NCI-H1092 treated with DMSO at 0.1 percent for 48 hours (cell line): Measurements from ENCODE around the gene TTLL1.
"Not testable (repeated sequence)": the region's sequence is repeated elsewhere in the genome, so short reads cannot be mapped to it uniquely, and the experiment has no call there.

ENCODE experiments used
- DNase-seq: peaks from one replicate; lab custom pipeline; 2025; lab: John Stamatoyannopoulos, UW

Gene TTLL1

DNA sequence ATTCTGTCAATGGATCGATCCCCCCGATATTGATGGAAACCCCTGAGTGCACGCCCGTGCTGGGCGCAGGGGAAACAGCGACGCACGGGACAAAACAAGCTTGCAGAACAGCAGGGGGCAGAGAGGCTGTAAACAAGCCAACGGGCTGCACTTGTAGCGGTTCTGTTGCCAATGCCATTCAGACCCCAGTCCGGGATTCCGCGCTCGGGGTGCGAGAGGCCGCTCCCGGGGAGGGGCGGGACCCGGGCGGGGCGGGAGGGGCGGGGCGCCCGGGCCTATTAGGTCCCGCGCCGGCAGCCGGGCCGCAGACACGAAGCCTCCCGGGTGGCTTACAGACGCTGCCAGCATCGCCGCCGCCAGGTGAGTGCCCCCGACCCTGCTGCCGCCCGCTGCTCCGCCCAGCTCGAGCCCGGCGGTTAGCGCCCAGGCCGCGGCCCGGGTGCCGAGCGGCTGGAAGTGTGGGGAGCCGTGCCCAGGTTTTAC is 21.3 kb upstream of the TTLL1 start, which contains the start of gene BIK:
BIK (plus strand) TSS at position 307 of the 483 bp plus-strand sequence. CDS start 13,273 bp downstream, outside the sequence.
- no peak for DNase-seq

DNA sequence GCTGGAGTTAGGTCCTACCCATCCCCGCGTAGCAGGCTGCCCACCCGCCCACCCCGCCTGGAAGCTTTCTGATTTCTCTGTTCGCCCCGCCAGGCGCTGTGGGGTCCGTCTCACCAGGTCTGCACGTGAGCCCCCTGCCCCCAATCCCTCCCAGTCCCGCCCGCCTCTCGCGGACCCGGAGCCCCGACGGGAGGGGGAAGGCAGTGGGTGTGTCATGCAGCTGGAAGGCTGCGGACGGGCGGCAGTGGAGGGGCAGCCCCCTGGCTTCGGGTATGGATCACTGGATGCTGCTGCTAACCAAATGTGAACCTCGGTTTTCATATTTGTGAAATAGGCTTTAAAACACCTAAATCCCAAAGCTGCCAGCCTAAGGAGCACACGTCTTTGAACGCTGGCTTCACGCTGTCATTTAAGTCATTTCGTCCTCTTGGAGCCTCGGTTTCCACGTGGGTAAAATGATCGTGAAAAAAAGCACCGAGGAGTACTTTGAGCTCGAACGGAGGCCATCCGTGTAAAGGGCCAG is 20.8 kb upstream of the TTLL1 start:
- no peak for DNase-seq

DNA sequence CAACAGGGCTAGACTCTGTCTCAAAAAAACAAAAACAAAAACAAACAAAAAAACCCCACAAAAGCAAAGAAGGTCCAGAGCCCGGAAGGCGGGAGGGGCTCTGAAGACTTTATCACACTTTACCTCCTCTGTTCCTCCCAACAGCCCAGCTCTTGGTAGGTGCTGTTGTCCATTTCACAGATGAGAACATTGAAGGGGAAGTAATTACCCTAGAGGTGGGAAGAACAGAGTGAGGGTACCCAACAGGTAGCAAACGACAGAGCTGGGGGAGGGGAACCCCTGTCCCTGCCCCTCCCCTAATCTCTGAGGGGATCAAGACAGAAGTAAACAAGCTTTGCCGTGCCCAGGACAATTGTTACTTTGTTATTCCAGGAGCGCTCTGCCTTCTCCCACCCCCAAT is 20.3 kb upstream of the TTLL1 start:
- no peak for DNase-seq

DNA sequence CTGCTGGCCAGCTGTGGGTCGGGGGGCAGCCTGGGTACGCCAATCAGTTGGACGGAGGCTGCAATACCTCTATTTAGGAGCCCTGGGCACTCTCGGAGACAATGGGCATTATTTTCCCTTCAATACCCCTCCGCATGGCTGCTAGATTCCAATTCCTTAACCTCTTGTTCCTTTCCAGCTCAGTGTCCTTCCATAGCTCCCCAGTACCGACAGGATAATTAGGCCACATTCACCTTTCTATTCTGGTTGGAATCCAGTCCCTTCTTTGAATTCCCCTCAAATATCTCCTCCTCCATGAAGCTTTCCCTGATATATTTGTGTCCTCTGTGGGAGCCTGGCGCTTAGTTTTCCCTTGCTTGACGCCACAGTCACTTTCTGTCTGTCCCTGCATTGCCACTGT is 17.1 kb upstream of the TTLL1 start:
- no peak for DNase-seq

DNA sequence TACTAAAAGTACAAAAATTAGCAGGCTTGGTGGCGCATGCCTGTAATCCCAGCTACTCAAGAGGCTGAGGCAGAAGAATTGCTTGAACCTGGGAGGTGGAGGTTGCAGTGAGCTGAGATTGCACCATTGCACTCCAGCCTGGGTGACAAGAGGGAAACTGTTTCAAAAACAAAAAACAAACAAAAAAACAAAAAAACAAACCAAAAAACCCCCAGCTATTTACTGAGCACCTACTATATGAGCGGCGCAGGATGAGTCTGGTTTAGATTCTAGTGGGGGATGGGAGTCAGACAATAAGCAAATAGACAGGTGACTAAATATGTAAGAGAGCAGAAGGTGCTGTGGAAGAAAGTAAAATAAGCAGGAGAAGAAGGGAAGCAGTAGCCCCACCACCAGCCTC is 15.8 kb upstream of the TTLL1 start:
- DNase-seq, result not testable (repeated sequence)

DNA sequence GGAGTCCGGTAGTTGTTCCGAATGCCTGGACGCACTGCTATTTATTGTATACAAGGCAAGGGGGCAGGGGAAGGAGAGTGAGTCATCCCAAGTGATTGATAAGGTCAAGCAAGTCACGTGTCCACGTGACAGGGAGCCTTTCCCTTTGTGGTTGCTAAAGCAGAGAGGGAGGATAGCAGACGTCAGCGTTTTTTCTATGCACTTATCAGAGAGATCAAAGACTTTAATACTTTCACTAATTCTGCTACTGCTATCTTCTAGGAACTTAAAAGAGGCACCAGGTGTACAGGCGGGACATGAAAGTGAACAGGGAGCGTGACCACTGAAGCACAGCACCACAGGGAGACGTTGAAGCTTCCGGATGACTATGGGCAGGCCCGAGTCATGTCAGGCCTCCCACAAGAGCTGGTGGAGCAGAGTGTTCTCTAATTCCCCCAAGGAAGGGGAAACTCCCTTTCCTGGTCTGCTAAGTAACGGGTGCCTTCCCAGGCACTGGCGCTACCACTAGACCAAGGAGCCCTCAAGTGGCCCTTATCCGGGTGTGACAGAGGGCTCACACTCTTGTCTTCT is 14.9 kb upstream of the TTLL1 start:
- DNase-seq, result not testable (repeated sequence)

DNA sequence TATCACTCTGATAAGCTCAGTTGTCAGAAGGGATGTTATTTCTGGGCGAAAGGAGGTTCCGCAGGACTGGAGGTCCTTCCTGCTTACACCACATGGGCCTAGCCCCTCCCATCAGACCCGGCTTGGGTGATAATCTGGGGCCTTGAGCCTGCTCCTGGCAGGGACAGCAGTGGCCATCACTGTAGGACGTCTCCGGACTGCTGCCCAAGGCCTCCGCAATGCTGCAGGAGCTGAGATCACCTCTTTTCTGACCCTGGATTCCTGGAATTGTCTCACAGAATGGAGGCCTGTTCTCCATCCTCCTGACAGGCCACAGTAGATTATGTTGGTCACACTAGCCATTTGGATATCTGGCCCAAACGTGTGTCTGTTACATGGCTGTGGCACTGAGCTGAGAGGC is 12.1 kb upstream of the TTLL1 start:
- no peak for DNase-seq

DNA sequence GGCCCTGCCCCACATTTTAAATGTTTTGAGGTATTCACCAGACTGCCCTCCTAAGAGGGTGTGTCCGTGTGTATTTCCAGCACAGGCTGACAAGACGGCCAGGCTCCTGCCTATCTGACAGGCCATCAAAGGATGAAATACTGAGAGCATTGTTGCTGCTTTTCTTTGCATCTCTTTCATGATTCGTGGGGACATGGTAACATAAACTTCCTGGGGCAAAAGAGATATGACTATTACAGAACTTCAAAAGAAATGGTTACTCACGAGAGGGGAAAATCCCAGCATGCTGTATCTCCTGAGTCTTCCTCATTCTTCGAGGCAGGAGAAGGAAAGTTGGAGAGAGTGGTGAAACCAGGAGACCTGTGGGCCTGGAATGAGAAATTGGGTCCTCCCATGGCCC is 11.0 kb upstream of the TTLL1 start:
- no peak for DNase-seq

DNA sequence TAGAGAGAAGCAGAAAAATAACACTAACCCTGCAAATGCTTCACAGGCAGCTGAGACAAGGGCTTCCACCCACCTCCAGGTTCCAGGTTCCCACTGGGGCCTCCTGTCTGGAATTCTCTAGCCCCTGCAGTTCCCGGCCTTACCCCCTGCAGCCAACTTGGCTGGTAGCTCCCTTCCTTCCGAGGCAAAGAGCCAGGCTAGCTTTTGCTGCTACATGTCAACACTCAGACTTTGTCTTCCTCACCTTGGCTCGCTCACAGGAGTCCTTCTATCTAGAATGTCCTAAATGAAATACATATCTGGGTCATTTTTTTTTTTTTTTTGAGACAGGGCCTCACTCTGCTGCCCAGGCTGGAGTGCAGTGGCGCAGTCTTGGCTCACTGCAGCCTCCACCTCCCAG is 9.9 kb upstream of the TTLL1 start:
- DNase-seq, result no peak

DNA sequence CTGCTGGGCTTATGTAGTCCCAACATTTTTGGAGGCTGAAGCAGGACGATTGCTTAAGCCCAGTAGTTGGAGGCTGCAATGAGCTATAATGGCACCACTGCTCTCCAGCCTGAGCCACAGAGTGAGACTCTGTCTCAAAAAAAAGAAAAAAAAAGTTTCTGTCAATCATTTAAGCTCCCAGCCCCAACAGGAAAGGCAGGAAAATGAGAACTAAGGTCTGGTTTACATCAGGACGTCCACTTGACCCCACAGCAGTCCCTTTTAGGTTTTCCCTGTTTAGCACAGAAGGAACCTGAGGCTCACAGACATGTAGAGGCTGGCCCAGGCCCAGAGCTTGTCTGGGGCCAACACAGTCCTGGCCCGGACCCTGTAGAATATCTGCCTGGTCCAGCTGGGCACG is 9.2 kb upstream of the TTLL1 start:
- no peak for DNase-seq

DNA sequence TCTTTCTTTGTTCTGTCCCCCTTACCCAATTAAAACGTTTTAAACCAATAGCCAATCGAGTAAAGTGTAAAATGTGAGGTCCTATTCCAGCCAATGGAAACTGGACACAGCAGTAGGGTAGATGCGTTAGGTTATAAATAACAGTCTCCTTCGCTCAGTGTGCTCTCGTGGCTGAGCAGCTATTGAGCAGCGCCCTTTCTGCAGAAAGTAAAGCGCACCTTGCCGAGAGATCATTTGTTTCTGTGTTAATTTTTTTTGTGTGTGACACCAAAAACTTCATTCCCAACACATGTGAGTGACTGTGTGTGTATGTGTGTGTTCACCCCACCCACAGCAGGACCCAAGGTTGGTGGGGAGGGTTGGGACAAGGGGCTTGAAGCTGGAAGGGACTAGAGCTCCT is 7.2 kb upstream of the TTLL1 start:
- no peak for DNase-seq

DNA sequence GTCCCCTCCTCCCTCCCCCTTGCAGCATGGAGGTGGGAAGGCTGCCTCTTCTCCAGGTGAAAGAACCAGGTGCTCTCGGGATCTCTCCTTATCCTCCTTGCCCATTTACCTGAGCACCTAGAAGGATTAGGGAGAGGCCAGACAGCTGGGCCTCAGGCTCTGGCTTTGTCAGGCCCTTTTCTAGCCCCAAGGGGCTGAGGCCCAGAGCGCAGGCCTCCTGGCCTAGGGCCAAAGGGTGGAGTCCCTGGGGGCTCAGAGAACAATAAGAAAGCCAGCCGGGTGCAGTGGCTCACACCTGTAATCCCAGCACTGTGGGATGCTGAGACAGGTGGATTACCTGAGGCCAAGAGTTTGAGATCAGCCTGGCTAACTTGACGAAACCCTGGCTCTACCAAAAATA is 5.4 kb upstream of the TTLL1 start:
- DNase-seq, result no peak

DNA sequence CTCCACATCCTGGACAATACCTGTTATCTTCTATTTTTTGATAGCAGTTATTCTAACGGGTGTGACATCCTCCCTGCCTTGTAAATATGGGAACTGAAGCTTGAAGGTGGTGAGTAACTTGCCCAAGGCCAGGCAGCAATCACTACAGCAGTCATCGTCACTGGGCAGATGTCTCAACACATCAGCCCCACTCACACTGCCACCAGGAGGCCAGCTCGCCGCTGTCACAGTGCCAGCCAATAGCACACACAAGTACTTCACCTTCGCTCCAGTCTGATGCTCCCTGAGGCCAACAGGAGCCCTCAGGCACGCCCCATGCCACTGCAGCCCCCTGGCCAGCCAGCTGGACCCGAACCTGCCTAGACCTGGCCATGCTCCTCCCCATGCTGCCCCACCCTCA is 4.9 kb upstream of the TTLL1 start:
- no peak for DNase-seq

DNA sequence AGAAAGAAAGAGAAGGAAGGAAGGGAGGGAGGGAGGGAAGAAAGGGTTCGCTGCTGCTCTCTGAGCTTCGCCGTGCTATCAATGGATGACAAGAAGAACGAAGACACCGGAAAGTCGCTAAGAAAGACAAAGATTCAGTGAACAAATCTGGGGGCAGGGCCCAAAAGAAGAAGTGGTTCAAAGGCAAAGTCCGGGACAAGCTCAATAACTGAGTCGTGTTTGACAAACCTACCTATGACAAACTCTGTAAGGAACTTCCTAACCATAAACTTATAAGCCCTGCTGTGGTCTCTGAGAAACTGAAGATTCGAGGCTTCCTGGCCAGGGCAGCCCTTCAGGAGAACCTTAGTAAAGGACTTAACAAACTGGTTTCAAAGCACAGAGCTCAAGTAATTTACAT is 2.9 kb upstream of the TTLL1 start:
- no peak for DNase-seq

DNA sequence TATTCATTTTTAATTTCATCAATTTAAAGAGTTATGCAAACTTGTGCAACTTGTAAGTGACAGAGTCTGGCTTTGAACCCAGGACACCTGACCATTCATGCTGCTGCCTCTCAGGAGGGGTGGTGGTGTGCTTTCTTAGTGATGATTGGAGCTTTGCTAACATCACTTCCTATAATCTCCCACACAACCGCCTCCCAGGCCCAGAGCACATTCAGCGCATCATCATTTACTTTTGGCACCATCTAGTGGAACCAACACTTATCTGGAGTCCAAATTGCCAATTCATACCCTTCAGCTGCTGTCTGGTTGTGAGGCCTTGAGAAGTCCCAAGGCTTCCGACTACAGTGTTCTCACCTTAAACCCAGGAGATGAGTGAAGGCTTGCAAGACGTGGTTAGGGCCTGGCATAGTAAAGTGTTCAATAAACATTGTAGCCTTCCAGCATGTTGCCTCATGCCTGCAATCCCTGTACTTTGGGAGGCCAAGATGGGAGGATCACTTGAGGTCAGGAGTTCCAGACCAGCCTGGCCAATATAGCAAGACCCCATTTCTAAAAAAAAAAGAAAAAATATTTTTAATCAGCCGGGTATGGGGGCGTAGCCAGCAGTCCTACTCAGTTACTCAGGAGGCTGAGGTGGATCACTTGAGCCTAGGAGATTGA is 1.1 kb upstream of the TTLL1 start:
- peak; percentile 37 for DNase-seq

DNA sequence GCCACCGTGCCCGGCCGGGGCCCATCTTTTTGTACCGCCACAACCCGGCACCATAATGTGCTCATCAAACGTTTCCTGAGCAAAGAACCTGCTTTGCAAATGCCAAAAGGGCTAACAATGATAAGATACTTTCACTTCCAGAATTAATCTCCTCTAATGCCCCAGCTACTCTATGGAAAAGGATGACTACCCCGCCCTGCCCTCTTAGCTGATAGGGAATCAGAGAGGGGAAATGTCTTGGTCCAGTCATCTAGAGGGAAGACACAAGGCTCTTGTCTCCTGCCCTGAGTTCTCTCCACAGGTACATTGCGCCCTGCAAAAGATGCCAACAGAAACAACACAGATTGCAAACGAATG is 586 bp downstream of the TTLL1 start:
- no peak for DNase-seq

DNA sequence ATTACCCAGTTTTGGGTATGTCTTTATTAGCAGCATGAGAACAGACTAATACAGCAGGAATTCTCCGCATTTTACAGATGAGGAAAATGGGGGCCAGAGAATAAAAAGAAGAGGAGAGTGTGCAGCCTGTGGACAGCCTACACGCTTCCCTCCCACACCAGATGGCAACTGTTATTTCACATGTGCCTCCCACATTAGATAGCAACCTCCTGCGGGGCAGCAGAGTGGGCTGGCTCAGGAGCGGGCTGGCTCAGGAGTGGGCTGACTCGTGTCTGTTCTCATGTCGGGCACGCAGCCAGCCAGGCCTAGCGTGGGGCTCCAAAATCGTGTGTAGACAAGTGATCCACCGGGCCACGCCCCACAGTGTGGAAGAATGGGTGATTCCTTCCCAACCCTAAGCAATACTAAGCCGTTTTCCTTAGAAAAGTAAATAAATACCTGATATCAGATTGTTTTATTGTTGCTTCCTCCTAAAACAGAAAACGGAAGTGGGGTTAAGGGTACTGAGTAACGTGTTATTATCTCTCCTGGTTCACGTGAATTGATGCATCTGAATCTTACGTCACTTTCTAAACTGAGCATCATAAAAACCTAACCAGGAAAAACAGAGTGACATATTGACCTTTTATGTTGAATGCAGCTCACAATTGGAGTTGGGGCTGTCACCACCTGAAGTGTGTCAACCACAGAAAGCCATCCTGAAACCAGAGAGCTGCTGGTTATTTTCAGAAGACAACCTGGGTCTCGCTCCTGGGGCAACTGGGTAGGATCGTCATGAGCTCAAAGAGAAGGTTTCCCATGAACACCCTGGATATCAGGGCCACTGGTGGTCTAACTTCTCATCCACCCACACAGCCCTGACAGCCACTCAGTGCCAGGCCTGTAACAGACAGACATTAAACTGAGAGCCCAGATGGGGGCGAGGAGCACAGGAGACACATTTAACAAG is 3.3 kb downstream of the TTLL1 start:
- no peak for DNase-seq

DNA sequence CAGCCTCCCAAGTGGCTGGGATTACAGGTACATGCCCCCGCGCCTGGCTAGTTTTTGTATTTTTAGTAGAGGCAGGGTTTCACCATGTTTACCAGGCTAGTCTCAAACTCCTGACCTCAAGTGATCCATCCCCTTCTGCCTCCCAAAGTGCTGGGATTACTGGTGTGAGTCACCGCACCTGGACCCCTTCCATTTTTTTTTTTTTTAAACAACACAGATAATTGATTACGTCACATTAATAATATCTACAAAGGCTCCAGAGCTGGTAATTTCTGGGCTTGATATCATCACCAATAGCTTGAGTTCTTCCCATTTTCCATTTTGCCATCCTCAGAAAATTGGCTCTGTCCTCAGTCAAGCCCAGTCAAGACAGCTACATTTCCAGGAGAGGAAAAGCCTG is 7.2 kb downstream of the TTLL1 start:
- DNase-seq, result no peak

DNA sequence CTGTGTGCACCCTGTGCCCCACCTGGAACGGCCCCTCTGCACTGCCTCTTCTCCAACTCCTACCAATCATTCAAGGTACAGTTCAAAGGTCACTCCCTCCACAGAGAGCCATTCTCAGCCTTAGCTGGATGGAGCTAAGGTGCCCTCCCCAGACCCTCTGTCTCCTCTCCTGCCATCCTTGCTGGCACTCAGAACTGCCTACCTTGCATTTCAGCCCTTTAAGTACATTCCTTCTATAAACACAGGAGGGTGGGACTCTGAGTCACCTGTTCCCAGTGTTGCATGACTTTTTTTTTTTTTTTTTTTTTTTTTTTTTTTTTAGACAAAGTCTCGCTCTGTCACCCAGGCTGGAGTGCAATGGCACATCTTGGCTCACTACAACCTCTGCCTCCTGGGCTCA is 8.6 kb downstream of the TTLL1 start:
- DNase-seq, result no peak

DNA sequence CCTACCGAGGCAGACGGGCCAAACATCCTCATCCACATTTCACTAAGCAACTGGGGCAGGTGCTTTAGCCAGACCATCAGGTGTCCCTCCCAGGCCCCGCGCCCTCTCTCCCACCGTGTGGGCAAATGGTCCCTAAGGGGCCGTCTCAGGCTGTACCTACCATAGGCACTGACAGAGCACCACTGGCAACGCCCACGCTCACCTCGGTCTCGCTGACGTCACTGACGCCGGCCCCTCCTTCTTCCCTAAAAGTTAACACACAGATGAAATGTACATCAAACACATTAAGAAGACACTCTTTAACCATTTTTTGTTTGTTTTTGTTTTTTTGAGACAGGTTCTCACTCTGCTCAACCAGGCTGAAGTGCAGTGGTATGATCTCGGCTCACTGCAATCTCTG is 9.4 kb downstream of the TTLL1 start:
- DNase-seq, result no peak

DNA sequence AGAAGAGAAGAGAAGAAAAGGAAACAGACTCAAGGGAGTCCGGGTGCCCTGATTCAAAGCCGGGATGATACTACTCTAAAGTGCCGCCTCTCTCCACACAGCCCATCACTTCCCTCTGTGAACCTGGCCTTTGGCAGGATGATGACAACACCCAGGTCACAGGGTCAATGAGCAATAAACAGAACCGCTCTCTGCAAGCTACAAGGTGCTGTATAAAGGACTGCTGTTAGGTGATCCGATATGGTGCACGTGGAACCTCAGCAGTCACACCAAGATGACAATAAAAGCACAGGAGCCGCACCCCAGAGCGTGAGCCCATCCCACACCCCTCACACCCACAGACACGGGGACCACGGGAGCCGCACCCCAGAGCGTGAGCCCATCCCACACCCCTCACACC is 10.7 kb downstream of the TTLL1 start:
- no peak for DNase-seq

DNA sequence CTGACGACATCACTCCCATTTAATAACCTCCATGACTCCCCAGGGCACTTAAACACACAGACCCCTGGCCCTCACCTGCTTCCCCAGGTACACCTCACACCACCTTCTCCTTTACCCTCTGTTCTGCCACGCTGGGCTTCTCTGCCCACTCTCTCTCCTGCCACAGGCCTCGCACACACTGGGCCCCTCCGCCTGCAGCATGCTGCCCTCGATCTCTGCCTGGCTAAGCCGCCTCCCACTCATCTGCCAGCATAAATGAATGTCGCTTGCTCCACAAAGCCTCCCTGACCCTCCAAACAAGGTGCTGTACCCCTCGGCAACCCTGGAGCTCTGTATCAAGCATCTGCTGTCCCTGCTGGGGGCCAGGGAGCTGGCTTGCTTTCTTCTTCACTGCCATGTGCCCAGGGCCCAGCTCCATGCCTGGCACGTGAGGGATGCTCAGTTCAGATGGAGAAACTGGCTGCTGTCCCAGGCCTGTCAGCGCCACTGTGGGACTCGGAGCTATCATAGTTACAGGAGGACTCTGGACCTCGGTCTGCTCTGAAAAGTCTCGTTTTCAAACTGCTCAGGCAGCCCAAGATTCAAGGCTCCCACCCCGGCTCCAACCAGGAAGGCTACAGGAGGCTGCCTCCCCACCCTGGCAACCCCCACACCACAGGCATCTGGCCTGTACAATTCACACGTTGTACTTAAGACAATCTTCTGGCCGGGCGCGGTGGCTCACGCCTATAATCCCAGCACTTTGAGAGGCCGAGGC is 11.9 kb downstream of the TTLL1 start:
- no peak for DNase-seq
